Central memory CD8-positive, alpha-beta T cell (primary cell): ENCODE measurements around the gene OLFM3.

Source experiments
- ATAC-seq: fragments of 150-1000 bp; cut with Tn5 transposase; replicated peaks from 2 replicates; pipeline ENCODE4 v1.10.0; 2022; ENCODE audit warnings: mild to moderate bottlenecking, moderate FRiP score, moderate number of reproducible peaks; ENCODE audit not compliant: poor library complexity, severe bottlenecking; ENCODE audit errors: extremely low read depth
- DNase-seq, 2 donors: peaks; one replicate each; pipeline ENCODE4 v3.0.0; 2021; ENCODE audit warnings: low spot score in 2 of 2
- H3K27ac Mint-ChIP-seq: one replicate; pipeline ENCODE4 v1.8.0; 2022; ENCODE audit warnings: low read depth, mild to moderate bottlenecking, moderate library complexity, mixed read lengths
- H3K27me3 Mint-ChIP-seq: one replicate; pipeline ENCODE4 v1.8.0; 2022; ENCODE audit warnings: mixed read lengths
- H3K36me3 Mint-ChIP-seq: one replicate; pipeline ENCODE4 v1.8.0; 2022; ENCODE audit warnings: mild to moderate bottlenecking, moderate library complexity, mixed read lengths; ENCODE audit not compliant: insufficient read depth
- H3K4me1 Mint-ChIP-seq: one replicate; pipeline ENCODE4 v1.8.0; 2022; ENCODE audit warnings: mixed read lengths
- H3K4me3 Mint-ChIP-seq: one replicate; pipeline ENCODE4 v1.8.0; 2022; ENCODE audit warnings: mild to moderate bottlenecking, moderate library complexity, mixed read lengths
- H3K9me3 Mint-ChIP-seq: one replicate; pipeline ENCODE4 v1.8.0; 2022; ENCODE audit warnings: mixed read lengths

The OLFM3 gene

DNA sequence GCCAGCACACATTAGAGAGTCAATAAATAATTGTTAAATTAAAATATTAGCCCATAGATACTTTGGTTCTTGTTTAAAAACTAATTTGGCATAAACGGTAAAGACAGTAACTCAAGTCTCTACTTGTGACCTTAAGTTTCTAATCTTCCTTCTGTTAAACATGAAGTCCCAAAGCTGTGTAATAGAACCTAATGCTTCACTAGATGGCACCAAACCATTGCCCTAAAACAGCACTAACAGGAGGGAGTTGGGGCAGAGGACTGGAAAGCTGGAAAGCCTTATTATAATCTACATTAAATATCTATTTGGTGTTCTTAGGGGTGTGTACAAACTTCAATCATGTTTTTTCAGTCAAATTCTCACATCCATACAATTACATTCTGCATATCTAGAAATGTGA, 176.7 kb downstream of the OLFM3 start:
- H3K4me1 Mint-ChIP-seq = no peaks in the 10 kb centered on the region
- no peak overlapping the region for H3K4me3 Mint-ChIP-seq
- peaks cover 6% of the 10 kb centered on the region for H3K27me3 Mint-ChIP-seq
- ATAC-seq (no peak), DNase-seq (no peak)
- H3K27ac Mint-ChIP-seq = no peak overlapping the region
- no peaks in the 10 kb centered on the region for H3K36me3 Mint-ChIP-seq
- H3K9me3 Mint-ChIP-seq = peaks cover 7% of the 10 kb centered on the region

DNA sequence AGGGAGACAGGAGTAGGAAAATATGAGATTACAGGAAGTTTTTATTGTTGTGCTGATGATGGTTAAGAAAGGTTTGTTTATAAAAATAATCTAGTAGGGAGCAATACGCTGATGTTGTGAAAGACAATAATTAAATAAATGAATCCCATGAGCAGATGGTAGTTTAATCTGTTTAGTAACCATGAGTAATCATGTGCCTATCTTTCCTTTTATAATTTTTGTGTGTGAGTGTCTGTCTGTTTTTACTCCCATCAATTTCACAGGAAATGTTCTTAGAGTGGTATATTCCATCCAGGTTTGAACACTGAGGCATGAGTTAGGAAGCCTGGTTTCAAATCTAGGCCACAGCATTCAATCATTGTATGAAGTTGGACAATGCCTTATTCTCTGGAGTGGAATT, 180.5 kb downstream of the OLFM3 start:
- Mint-ChIP-seq H3K9me3 (peaks cover 7% of the 10 kb centered on the region), H3K36me3 (no peaks in the 10 kb centered on the region), H3K27ac (no peak overlapping the region), H3K4me3 (no peak overlapping the region), H3K4me1 (no peaks in the 10 kb centered on the region), H3K27me3 (peaks cover 6% of the 10 kb centered on the region)
- DNase-seq (no peak), ATAC-seq (no peak)

- Mint-ChIP-seq H3K27ac (no peak overlapping the region), H3K4me3 (no peak overlapping the region), H3K9me3 (no peaks in the 10 kb centered on the region), H3K4me1 (no peaks in the 10 kb centered on the region), H3K27me3 (no peaks in the 10 kb centered on the region), H3K36me3 (no peaks in the 10 kb centered on the region)
- ATAC-seq (no peak), DNase-seq (no peak)
Observed at GRCh38 chr1:101798417-101798816, 198.3 kb downstream of the OLFM3 start.

GRCh38 chr1:101797722-101798121, 199.0 kb downstream of the OLFM3 start:
- no peak for DNase-seq
- H3K4me3 Mint-ChIP-seq = no peak overlapping the region

DNA sequence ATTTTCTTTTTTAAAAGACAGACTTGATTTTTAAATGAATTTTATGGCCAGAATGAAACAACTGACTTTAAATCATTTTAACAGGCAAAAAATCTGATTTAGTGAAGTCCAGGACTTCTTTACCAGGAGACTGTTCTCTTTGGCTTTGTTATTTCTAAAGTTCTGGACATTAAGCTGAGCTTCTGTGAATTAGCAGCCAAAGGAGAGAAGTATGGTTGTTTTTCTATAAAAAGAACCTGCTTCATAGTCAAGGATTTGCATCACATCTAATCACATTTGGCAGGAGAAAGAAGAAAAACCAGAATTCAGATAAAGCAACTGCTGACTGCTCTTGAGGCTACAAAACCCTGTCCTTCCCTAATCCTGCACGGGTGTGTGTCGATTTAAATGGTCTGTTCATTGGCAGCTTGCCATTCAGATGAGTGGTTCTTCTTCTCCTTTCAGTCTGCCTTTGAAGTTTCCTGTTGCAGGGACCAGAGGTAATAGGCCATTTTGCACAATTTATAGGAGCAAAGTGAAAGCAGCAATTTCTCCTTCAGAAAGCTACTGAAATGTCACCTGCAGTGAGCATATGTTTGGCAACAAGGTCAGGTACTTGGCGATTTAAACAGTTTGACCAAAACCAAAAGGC, 215.4 kb downstream of the OLFM3 start:
- Mint-ChIP-seq H3K36me3 (no peaks in the 10 kb centered on the region), H3K4me3 (no peak overlapping the region), H3K27me3 (no peaks in the 10 kb centered on the region), H3K4me1 (no peaks in the 10 kb centered on the region), H3K9me3 (no peaks in the 10 kb centered on the region), H3K27ac (no peak overlapping the region)
- no peak for DNase-seq
- no peak for ATAC-seq

More at GRCh38 chr1:101797722-101798121, 199.0 kb downstream of the OLFM3 start:
- Mint-ChIP-seq H3K9me3 (no peaks in the 10 kb centered on the region), H3K27ac (no peak overlapping the region), H3K27me3 (no peaks in the 10 kb centered on the region), H3K36me3 (no peaks in the 10 kb centered on the region), H3K4me1 (no peaks in the 10 kb centered on the region)
- no peak for ATAC-seq

DNA sequence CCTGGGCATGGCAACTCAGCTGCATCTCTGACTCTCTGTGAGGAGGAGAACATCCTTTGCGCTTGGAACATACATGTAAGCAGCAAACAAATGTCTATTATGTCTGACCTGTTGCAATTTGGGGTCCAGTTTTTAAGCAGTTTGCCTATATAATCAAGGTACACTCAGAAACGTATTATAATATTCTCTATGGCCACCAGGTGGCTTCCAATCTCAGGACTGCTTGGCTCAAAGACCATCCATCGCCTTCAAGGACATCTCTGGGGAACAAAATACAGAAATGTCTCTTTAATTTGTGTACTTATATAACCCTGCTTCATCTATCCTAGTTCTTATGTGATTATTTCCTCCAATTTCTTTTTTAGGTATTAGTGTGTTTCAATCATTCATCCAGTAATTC, 227.2 kb downstream of the OLFM3 start:
- H3K4me3 Mint-ChIP-seq = no peak overlapping the region
- DNase-seq = no peak
- no peaks in the 10 kb centered on the region for H3K27me3 Mint-ChIP-seq
- H3K27ac Mint-ChIP-seq = no peak overlapping the region
- H3K4me1 Mint-ChIP-seq = no peaks in the 10 kb centered on the region
- peaks cover 5% of the 10 kb centered on the region for H3K9me3 Mint-ChIP-seq
- H3K36me3 Mint-ChIP-seq = no peaks in the 10 kb centered on the region
- no peak for ATAC-seq

GRCh38 chr1:101757985-101758384, 238.7 kb downstream of the OLFM3 start:
- DNase-seq = no peak
- Mint-ChIP-seq H3K36me3 (no peaks in the 10 kb centered on the region), H3K4me3 (no peak overlapping the region), H3K4me1 (no peaks in the 10 kb centered on the region), H3K9me3 (no peaks in the 10 kb centered on the region), H3K27me3 (no peaks in the 10 kb centered on the region), H3K27ac (no peak overlapping the region)
- ATAC-seq = no peak

DNA sequence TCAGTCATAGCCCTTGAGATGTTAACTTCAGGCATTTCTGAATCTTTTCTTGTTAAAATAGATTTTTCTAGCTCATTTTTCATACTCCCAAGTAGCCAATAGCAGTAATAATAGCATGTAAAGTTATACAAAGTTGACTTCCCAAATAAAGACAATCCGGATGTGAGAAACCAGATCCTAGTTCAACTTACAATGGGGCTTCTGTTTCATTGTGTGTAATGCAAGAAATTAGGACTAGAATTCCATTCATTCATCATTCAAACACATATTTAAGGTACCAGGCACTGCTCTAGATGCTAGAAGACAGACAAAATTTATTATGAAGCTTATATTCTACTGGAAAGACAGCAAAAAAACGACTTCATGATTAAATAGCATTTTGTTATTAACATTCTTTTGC, 240.3 kb downstream of the OLFM3 start:
- DNase-seq (no peak), ATAC-seq (no peak)
- Mint-ChIP-seq H3K36me3 (no peaks in the 10 kb centered on the region), H3K9me3 (no peaks in the 10 kb centered on the region), H3K27me3 (no peaks in the 10 kb centered on the region), H3K27ac (no peak overlapping the region), H3K4me1 (no peaks in the 10 kb centered on the region), H3K4me3 (no peak overlapping the region)
